ENCODE measurements around the gene RNASE13.
"Not testable (repeated sequence)": the region's sequence is repeated elsewhere in the genome, so short reads cannot be mapped to it uniquely, and the experiment has no call there.

RNASE13 gene

GRCh38 chr14:21042918-21043317, 8.3 kb upstream of the RNASE13 start:
- no peak for DNase-seq (ENCODE audit: low read depth in 1 of 2, low spot score in 1 of 2)

- no peak for DNase-seq (ENCODE audit: low read depth in 1 of 2, low spot score in 1 of 2)
Observed at GRCh38 chr14:21041676-21042433, 7.2 kb upstream of the RNASE13 start, which contains the start of gene RNASE7. Gene RNASE7 (plus strand): TSS chr14:21042362. CDS start chr14:21042993, 631 bp downstream.

- DNase-seq (ENCODE audit: low read depth in 1 of 2, low spot score in 1 of 2), result not testable (repeated sequence)
Observed at GRCh38 chr14:21040941-21041340, 6.3 kb upstream of the RNASE13 start.

- DNase-seq (ENCODE audit: low read depth in 1 of 2, low spot score in 1 of 2), result no peak
Observed at GRCh38 chr14:21040370-21040925, 5.8 kb upstream of the RNASE13 start.

- DNase-seq (ENCODE audit: low read depth in 1 of 2, low spot score in 1 of 2), result no peak
Observed at GRCh38 chr14:21039585-21040369, 5.2 kb upstream of the RNASE13 start.

- DNase-seq (ENCODE audit: low read depth in 1 of 2, low spot score in 1 of 2), result no peak
Observed at GRCh38 chr14:21038441-21039422, 4.1 kb upstream of the RNASE13 start.

GRCh38 chr14:21037156-21037555, 2.5 kb upstream of the RNASE13 start:
- no peak for DNase-seq (ENCODE audit: low read depth in 1 of 2, low spot score in 1 of 2)

- DNase-seq (ENCODE audit: low read depth in 1 of 2, low spot score in 1 of 2), result no peak
Observed at GRCh38 chr14:21036751-21037150, 2.1 kb upstream of the RNASE13 start.

GRCh38 chr14:21033133-21033698, 1.4 kb downstream of the RNASE13 start:
- DNase-seq (ENCODE audit: low read depth in 1 of 2, low spot score in 1 of 2), result no peak

- no peak for DNase-seq (ENCODE audit: low read depth in 1 of 2, low spot score in 1 of 2)
Observed at GRCh38 chr14:21032326-21033132, 2.1 kb downstream of the RNASE13 start.

GRCh38 chr14:21030531-21030930, 4.1 kb downstream of the RNASE13 start:
- DNase-seq (ENCODE audit: low read depth in 1 of 2, low spot score in 1 of 2), result no peak

- DNase-seq (ENCODE audit: low read depth in 1 of 2, low spot score in 1 of 2), result no peak
Observed at GRCh38 chr14:21029917-21030316, 4.7 kb downstream of the RNASE13 start, which contains the start of gene TPPP2. Gene TPPP2 (plus strand): TSS chr14:21030217. CDS start chr14:21030582, 365 bp downstream.

- no peak for DNase-seq (ENCODE audit: low read depth in 1 of 2, low spot score in 1 of 2)
Observed at GRCh38 chr14:21026988-21027315, 7.7 kb downstream of the RNASE13 start.

- DNase-seq (ENCODE audit: low read depth in 1 of 2, low spot score in 1 of 2), result no peak
Observed at GRCh38 chr14:21026274-21026987, 8.2 kb downstream of the RNASE13 start.

GRCh38 chr14:21025371-21026273, 9.0 kb downstream of the RNASE13 start:
- DNase-seq (ENCODE audit: low read depth in 1 of 2, low spot score in 1 of 2), result no peak

GRCh38 chr14:21024585-21025370, 9.8 kb downstream of the RNASE13 start, which contains the start of gene NDRG2:
Gene NDRG2 (minus strand): TSS chr14:21025061. CDS start chr14:21023315, 1,746 bp downstream.
- DNase-seq (ENCODE audit: low read depth in 1 of 2, low spot score in 1 of 2), result peak; percentile 25 to 28
